Left forelimb (tissue), 1 donor: ENCODE data around the gene IL25.
"Not testable (repeated sequence)": the region's sequence is repeated elsewhere in the genome, so short reads cannot be mapped to it uniquely, and the experiment has no call there.

Experiments
- DNase-seq: peaks from one replicate; pipeline ENCODE4 v3.0.0-alpha.2; 2018; ENCODE audit warnings: low spot score

IL25 gene

DNA sequence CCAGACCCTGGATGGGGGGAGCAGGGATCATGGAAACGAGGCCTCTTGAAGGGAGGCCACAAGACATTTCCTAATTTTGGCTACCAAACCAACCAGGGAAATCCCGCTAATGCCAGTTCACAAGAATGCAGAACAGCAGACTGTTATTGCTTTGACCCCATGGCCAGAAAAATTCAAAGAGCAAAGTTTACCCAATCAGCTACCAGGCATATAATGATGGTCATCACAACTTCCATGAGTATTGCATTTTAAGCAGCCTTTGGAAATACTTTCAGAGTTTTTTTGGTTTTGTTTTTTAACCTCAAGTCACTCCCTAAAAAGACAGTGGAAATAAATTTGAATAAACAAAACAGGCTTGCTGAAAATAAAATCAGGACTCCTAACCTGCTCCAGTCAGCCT, at the start of gene IL25:
IL25 (plus strand) TSS at position 301 of the 400 bp plus-strand sequence.
- no peak for DNase-seq

GRCh38 chr14:23323838-23324454, 48.7 kb upstream of the IL25 start:
- no peak for DNase-seq

- no peak for DNase-seq
These were observed 48.2 kb upstream of the IL25 start for GRCh38 chr14:23324455-23324846.

DNA sequence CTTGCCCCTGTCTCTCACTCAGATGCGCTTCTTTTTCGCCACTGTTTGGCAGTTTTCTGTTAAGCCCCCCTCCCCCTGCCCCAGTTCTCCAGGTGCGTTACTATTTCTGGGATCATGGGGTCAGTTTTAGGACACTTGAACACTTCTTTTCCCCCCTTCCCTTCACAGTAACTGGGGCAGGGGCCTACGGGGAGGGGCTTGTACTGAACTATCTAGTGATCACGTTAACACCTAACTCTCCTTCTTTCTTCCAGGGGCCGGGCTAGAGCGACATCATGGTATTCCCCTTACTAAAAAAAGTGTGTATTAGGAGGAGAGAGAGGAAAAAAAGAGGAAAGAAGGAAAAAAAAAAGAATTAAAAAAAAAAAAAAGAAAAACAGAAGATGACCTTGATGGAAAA, 47.6 kb upstream of the IL25 start:
- no peak for DNase-seq

DNA sequence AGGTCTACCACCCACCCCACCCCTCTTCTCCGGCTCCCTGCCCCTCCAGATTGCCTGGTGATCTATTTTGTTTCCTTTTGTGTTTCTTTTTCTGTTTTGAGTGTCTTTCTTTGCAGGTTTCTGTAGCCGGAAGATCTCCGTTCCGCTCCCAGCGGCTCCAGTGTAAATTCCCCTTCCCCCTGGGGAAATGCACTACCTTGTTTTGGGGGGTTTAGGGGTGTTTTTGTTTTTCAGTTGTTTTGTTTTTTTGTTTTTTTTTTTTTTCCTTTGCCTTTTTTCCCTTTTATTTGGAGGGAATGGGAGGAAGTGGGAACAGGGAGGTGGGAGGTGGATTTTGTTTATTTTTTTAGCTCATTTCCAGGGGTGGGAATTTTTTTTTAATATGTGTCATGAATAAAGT, 46.9 kb upstream of the IL25 start:
- not testable (repeated sequence) for DNase-seq

DNA sequence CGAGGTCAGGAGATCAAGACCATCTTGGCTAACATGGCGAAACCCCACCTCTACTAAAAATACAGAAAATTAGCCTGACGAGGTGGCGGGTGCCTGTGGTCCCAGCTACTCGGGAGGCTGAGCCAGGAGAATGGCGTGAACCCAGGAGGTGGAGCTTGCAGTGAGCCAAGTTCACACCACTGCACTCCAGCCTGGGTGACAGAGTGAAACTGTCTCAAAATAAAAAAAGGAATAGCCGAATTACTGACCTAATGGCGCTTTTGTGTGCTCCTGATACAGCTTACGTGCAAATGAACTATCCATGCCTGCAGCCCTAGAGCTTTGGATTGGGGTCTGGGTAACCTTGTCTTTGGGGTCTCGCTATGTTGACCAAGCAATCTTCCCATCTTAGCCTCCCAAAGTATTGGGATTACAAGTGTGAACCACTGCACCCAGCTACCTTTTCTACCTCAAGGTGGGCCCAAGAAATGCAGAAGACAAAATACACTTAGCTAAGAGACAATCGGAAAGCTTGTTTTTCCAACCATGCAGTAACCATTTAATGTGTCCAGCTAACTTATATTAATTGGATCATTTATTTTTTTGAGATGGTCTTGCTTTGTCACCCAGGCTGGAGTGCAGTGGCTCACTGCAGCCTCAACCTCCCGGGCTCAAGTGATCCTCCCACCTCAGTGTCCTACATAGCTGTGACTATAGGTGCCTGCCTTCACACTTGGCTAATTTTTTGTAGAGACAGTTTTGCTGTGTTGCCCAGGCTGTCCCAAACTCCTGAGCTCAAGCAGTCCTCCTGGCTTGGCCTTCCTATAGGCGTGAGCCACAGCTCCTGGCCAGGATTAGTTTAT, 45.9 kb upstream of the IL25 start:
- DNase-seq: no peak

DNA sequence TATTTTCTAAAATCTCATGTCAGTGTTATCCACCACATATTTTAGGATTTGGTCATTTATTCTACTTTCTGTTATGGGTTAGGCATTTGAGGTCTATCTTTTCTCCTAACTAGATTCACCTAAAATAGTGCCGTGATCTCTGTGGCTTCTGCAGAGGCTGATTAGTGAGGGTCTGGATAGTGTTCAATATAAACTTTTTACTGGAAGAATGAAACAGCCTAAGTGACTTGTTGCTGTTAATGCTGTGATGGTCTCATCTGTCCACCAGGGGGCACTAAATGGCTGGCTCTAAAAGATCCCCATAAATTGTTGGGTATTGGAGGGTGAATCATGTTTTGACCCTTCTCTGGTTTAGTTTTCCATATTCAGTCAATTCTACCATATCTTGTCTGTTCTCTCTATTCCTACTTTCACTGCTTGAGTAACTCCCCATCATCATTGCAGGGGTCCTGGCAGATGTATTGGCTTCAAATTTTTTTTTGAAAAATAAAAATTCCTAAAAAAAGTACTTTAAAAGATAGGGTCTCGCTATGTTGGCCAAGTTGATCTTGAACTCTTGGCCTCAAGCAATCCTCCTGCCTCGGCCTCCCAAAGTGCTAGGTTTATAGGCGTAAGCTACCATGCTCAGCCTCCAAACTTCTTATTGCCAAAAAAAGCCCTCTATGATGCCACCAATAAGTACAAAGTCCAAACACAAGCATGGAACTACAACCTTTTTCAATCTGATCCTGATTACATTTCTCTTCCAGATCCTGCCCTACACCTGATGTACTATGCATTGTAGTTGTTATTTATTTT, 44.5 kb upstream of the IL25 start:
- no peak for DNase-seq

DNA sequence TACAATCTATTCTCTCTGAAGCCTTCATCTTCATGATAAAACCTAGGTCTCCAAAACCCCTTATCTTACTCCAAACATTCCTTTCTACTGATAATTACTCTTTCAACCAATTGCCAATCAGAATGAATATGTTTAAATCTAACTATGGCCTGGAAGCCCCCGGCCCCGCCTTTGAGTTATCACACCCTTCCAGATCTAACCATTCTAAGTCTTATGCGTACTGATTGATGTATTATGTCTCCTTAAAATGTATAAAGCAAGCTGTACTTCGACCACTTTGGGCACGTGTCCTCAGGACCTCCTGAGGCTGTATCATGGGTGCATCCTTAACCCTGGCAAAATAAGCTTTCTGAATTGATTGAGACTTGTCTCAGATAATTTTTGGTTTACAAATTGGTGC, 37.0 kb upstream of the IL25 start:
- DNase-seq: no peak

GRCh38 chr14:23339506-23340268, 32.9 kb upstream of the IL25 start:
- no peak for DNase-seq

- peak; percentile 30 for DNase-seq
These were observed 28.1 kb upstream of the IL25 start for GRCh38 chr14:23344481-23344880.

DNA sequence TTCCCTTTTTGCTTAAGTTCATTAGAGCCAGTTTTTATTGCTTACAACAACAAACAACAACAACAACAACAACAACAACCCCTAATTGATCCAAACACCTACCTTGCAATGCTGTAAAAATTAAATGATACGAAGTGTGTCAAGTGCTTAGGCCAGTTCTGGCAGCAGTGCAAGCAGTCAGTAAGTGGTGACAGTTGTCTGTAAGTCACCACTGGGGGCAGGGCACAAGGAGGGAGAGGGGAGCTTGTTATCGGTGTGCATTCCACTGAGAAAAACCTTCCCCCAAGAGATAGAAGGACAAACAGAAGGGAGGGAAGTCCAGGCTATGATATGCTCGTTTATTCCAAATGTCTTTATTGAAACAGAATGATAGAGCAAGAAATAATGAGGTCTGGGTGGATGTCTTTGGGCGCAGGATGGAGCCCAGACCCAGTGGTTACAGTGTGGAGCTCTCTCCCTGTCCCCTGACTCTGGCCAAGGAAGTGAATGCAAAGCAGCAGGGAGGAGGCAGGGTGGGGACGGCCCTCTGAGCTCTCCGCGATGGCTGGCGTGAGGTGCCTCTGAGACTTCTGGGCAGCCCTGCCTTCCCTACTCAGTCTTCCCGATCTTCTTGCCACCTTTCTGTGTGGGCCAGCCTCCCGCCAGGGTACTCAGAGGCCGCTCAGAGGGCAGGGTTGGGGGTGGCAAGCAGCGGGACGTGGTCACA, 26.5 kb upstream of the IL25 start:
- no peak for DNase-seq

GRCh38 chr14:23346693-23347405, 25.8 kb upstream of the IL25 start:
- peak; percentile 52 for DNase-seq

GRCh38 chr14:23347406-23348296, 25.0 kb upstream of the IL25 start:
- DNase-seq: peak; percentile 63

DNA sequence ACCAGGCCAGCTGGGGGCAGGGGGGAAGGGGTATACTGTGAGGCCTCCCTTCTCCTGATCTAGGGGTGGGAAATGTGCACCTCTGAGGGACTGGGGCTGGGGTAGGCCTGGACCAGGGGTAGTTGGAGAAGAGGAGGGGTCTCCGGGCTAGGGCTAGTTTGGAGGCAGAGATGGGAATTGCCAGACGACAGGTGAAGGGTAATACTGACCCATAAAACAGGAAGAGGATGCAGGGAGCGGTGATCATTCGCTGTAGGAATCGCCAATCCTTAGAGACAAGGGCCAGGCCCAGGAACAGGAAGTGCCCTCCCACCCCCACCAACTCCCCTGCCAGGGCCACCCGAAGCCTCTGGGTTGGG, 24.3 kb upstream of the IL25 start:
- DNase-seq: peak; percentile 41

DNA sequence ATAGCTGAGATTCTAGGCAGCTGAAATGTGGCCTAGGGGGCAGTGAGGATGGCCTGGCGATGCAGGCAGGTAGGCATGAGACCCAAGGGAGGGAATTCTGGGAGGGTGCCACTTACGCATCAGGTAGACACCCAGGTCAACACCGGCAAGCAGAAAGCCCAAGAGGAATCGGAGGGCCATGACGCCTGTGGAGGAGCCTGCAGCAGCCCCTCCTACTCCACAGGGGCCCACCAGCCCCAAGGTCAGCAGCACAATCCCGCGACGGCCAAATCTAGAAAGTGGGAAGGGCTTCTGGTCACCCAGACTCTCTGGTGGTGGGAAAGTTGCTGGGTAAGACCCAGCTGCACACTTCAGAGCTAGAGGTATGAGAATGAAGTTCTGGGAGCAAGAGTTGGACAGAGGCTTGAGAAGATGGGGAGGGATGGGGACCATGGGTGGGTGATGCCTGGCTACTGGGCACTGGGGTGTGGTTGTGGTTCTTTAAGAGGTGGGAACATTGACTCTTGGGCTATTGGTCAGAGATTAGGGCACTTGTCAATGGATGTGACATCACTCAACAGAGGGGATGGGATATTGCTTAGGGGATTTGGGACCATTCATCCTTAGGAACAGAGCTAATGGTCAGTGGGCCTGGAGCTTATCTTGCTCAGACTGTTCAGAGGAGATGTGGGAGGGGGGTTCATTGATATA, 23.3 kb upstream of the IL25 start:
- DNase-seq: no peak

GRCh38 chr14:23351681-23352505, 20.7 kb upstream of the IL25 start:
- peak; percentile 55 for DNase-seq

DNA sequence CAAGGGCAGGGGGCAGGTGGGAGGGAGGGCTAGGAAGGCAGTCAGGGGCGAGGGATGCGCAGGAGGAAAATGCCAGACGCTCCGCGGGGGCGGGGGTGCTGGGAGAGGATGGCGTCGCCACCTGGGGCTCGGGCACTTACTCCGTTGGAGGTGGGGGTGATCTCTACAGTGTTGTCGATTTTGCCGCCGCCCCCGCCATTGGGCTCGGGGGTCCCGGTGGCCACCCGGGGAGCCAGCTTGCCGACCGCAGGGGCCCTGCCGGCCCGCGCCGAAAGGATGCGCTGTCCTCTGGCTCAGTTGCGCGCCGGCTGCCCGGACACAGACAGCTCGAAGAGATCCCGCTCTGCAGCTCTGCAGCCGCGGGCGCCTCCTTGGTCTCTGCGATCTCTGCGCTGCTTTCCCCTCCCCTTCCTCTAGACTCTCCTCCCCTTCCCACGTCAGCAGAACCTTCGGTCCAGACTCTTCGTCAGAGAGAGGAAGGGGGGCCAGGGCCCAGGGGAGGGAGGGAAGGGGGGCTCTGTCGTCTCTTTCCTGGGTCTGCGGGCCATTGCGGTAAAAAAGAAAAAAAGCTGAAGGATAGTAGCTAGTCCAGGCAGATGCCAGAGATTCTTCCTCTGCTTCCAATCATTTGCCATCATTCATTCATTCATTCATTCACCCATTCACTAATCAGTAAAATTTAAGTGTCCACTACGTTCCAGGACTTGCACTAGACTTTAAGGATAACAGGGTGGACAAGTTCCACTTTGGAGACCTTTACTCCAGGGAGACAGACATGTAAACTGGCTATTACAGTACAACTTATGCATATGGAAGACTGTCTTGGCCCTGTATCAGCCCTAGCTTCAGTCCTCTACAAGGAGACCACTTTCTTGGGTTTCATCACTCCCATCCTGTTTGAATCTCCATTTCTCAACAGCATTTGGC, 19.8 kb upstream of the IL25 start, which contains the start of gene SLC22A17:
SLC22A17 (minus strand) TSS at position 382 of the 927 bp plus-strand sequence.
- peak; percentile 90 for DNase-seq
